Measurements from ENCODE around the gene TNIK. TPM values are rescaled to one million over a fixed set of nuclear protein-coding genes. Genes with fewer than 3 reads are reported as not detected.

The TNIK gene
- total and polyA plus RNA-seq, 2 of the 4 experiments (the other 2 are of a cell fraction) = 3.4 to 6.3 TPM

- TF ChIP-seq MXI1 (IDR thresholded peaks at IDR 0.05; ENCODE audit: borderline replicate concordance, low read depth, low read length) = no peak
- TF ChIP-seq NFE2L2 (IDR thresholded peaks at IDR 0.05; ENCODE audit: low read depth, low read length) = no peak
- TF ChIP-seq RFX5 (IDR thresholded peaks at IDR 0.05; ENCODE audit: low read depth, low read length) = no peak
- TF ChIP-seq BHLHE40 (IDR thresholded peaks at IDR 0.05; ENCODE audit: low read depth, low read length) = no peak
- no peak for TF ChIP-seq POLR2A (IDR thresholded peaks at IDR 0.05; ENCODE audit: low read depth, low read length)
- no peak for TF ChIP-seq SMC3 (IDR thresholded peaks at IDR 0.05; ENCODE audit: low read depth, low read length)
- no peak for TF ChIP-seq MAFK (IDR thresholded peaks at IDR 0.05; ENCODE audit: low read depth, low read length)
Observed at GRCh38 chr3:171452328-171452727, 7.9 kb downstream of the TNIK start.

More at GRCh38 chr3:171452328-171452727, 7.9 kb downstream of the TNIK start:
- CTCF ChIA-PET = no interaction called here
- Histone ChIP-seq H4K5ac (ENCODE audit: low read depth, low read length) (no peak overlapping the region), H4K20me1 (ENCODE audit: insufficient read depth, low read length) (no peaks in the 10 kb centered on the region), H4K8ac (ENCODE audit: low read depth in 2 of 2, low read length in 2 of 2) (no peak overlapping the region), H3K27me3 (ENCODE audit: control insufficient read depth, insufficient read depth, low read length) (no peaks in the 10 kb centered on the region), H3K4me2 (ENCODE audit: low read depth, low read length) (no peak overlapping the region), H3K18ac (ENCODE audit: low read depth, low read length) (no peak overlapping the region), H3K4ac (ENCODE audit: low read depth, low read length) (no peak overlapping the region), H3K79me1 (ENCODE audit: low read depth in 1 of 2, low read length in 2 of 2) (peaks cover 0 to 5% of the 10 kb centered on the region in 2 experiments; a peak in 1 of 4 replicates), H4K91ac (ENCODE audit: insufficient read depth, low read depth, low read length) (no peak overlapping the region), H2BK120ac (ENCODE audit: low read depth, low read length) (no peak overlapping the region), H3K27ac (ENCODE audit: insufficient read depth, low read length) (no peak overlapping the region), H3K36me3 (ENCODE audit: control insufficient read depth, insufficient read depth, low read length) (no peaks in the 10 kb centered on the region), H2AK5ac (ENCODE audit: low read depth, low read length) (no peak overlapping the region), H2AK9ac (replicated peaks; ENCODE audit: low read depth, low read length, poor library complexity) (no peak overlapping the region), H3K56ac (ENCODE audit: extremely low read depth, insufficient read depth, low read length) (no peak overlapping the region), H2BK20ac (ENCODE audit: low read depth, low read length) (no peak overlapping the region), H3K4me1 (ENCODE audit: control insufficient read depth, insufficient read depth, low read length) (peaks cover 3% of the 10 kb centered on the region), H3K9me1 (ENCODE audit: insufficient read depth, low read length) (no peaks in the 10 kb centered on the region), H3K9ac (ENCODE audit: low read depth, low read length) (no peak overlapping the region), H2BK5ac (ENCODE audit: low read depth, low read length, poor library complexity, severe bottlenecking) (no peak overlapping the region), H3K9me3 (ENCODE audit: control insufficient read depth, insufficient read depth, low read length) (no peaks in the 10 kb centered on the region), H3K4me3 (ENCODE audit: insufficient read depth, low read depth, low read length) (no peak overlapping the region), H3K14ac (replicated peaks; ENCODE audit: low read depth, low read length) (no peak overlapping the region), H2AFZ (replicated peaks; ENCODE audit: low read length, poor library complexity) (no peak overlapping the region), H3K23ac (ENCODE audit: low read depth, low read length) (no peak overlapping the region), H2BK15ac (ENCODE audit: low read depth, low read length) (no peak overlapping the region)
- 64% methylated on average over 3 of the region's 5 CpGs; no CpG with 5 or more reads in 1 of the 2 experiments for WGBS, 2 experiments (ENCODE audit: extremely low coverage in 2 of 2, insufficient read length in 1 of 2)
- ATAC-seq (ENCODE audit: low read depth) (no peak), DNase-seq (no peak)
- POLR2A ChIA-PET (ENCODE audit: unreplicated experiment) = no interaction called here
- dilution Hi-C loops (cut with HindIII; ENCODE audit: low sequenced_read_pairs, unreplicated experiment) (no loop called here), intact Hi-C loops (cut with micrococcal nuclease) (no loop called here), in situ Hi-C loops (cut with MboI; ENCODE audit: low sequenced_read_pairs) (no loop called here)
- BruUV-seq (replicated peaks) = no TSS peak

Data from IMR-90 (cell line).